Muscle layer of colon (tissue), 2 donors: ENCODE data around the gene LSM12.
A peak's percentile ranks its signal among the peaks of the same experiment; 100 is the strongest.

Source experiments
- H3K27ac ChIP-seq: one replicate; pipeline ENCODE4 v1.7.0; 2013; ENCODE audit warnings: low read depth, mild to moderate bottlenecking, low read length, moderate library complexity
- H3K27me3 ChIP-seq, 2 donors: one replicate each; pipeline ENCODE4 v1.7.0; 2013; ENCODE audit warnings: low read length in 2 of 2, mild to moderate bottlenecking in 2 of 2; ENCODE audit not compliant: insufficient read depth in 2 of 2, control insufficient read depth in 1 of 2
- H3K36me3 ChIP-seq: one replicate; pipeline ENCODE4 v1.7.0; 2013; ENCODE audit warnings: mild to moderate bottlenecking, low read length; ENCODE audit not compliant: insufficient read depth
- H3K4me1 ChIP-seq: one replicate; pipeline ENCODE4 v1.7.0; 2013; ENCODE audit warnings: mild to moderate bottlenecking, low read length; ENCODE audit not compliant: insufficient read depth
- H3K4me3 ChIP-seq, 2 donors: one replicate each; pipeline ENCODE4 v1.7.0; 2013; ENCODE audit warnings: low read length in 2 of 2, low read depth in 1 of 2, mild to moderate bottlenecking in 1 of 2, moderate library complexity in 1 of 2
- H3K9ac ChIP-seq: one replicate; pipeline ENCODE4 v1.7.0; 2013; ENCODE audit warnings: low read length
- H3K9me3 ChIP-seq: one replicate; pipeline ENCODE4 v1.7.0; 2013; ENCODE audit warnings: mild to moderate bottlenecking, low read length
- donor health status: abdominal sarcoma.
- donor health status: Adenocarcinoma of cecum.

Gene LSM12

DNA sequence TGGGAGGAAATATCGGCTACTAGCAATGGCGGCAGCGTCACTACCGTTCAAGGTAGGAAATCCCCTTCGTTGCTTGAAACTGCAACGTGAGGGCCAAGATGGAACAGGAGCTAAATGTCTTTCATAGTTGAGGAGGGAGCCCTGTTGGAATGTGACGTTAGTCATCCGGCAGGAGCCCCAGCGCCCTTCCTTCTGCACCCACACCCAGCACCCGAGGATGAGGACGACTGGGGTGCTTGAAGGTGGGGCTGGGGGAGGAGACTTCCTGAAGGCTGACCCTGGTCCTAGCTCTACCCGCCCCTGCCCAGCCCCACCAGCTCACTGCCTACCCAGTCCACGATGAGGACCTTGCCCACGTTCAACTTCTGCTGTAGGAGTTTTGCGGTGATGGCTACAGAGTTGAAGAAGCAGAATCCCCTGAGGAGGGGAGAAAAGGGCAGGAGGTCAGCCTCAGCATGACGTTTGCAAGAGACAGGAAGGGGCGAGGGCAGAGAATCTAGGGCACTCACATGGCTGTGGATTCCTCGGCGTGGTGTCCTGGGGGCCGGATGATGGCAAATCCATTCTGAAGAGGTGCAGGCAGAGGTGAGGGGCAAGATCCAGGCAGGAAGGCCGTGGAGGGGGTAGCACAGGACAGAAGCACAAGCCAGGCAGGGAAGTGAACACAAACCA, 15.9 kb upstream of the LSM12 start:
- H3K27me3 ChIP-seq = no peaks in the 10 kb centered on the region
- no peak overlapping the region for H3K27ac ChIP-seq
- peaks cover 81% of the 10 kb centered on the region for H3K36me3 ChIP-seq

DNA sequence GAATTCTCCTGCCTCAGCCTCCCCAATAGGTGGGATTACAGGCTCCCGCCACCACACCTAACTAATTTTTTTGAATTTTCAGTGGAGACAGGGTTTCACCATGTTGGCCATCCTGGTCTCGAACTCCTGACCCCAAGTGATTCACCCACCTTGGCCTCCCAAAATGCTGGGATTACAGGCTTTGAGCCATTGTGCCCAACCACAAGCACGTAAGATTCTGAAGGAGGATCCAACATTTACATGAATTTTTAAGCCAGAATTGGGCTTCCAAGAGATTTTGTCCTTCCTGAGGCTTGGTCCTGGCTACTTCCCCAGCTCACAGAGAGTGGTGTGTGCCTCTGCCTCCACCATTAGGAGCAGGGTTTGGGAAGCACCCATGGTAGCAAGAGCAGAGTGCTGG, 15.2 kb upstream of the LSM12 start:
- Histone ChIP-seq H3K9ac (no peak overlapping the region), H3K4me1 (no peaks in the 10 kb centered on the region), H3K36me3 (peaks cover 84% of the 10 kb centered on the region), H3K4me3 (no peak overlapping the region), H3K9me3 (no peaks in the 10 kb centered on the region), H3K27me3 (no peaks in the 10 kb centered on the region), H3K27ac (no peak overlapping the region)

More for the DNA sequence above, 15.9 kb upstream of the LSM12 start:
- Histone ChIP-seq H3K4me1 (peaks cover 4% of the 10 kb centered on the region), H3K4me3 (no peak overlapping the region), H3K9me3 (no peaks in the 10 kb centered on the region), H3K9ac (no peak overlapping the region)

GRCh38 chr17:44079877-44080821, 13.7 kb upstream of the LSM12 start:
- Histone ChIP-seq H3K4me1 (no peaks in the 10 kb centered on the region), H3K27ac (no peak overlapping the region), H3K36me3 (peaks cover 92% of the 10 kb centered on the region), H3K9me3 (no peaks in the 10 kb centered on the region), H3K4me3 (no peak overlapping the region), H3K9ac (no peak overlapping the region), H3K27me3 (no peaks in the 10 kb centered on the region)

- Histone ChIP-seq H3K27me3 (no peaks in the 10 kb centered on the region), H3K9me3 (no peaks in the 10 kb centered on the region), H3K4me1 (no peaks in the 10 kb centered on the region), H3K4me3 (no peak overlapping the region), H3K36me3 (peaks cover 88% of the 10 kb centered on the region), H3K9ac (no peak overlapping the region), H3K27ac (no peak overlapping the region)
These were observed 11.9 kb upstream of the LSM12 start for GRCh38 chr17:44078412-44078811.

DNA sequence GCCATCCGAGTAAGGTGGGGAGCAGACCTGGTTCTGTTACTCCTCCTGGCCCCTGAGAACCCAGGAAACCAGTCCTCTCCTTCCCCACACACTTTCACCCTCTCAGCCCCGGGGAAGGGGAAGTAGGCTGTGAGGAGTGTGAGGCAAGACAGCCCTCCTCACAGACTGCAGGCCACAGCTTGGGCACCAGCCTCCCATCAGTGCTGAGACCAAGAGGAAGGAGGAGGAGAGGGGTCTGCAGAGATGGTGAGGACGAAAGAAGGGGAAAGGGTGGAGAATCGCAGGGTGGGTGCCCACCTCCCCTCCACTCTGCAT, 11.1 kb upstream of the LSM12 start:
- H3K27me3 ChIP-seq = no peaks in the 10 kb centered on the region
- H3K9ac ChIP-seq = no peak overlapping the region
- no peak overlapping the region for H3K4me3 ChIP-seq
- peaks cover 79% of the 10 kb centered on the region for H3K36me3 ChIP-seq
- no peaks in the 10 kb centered on the region for H3K4me1 ChIP-seq
- no peak overlapping the region for H3K27ac ChIP-seq
- H3K9me3 ChIP-seq = no peaks in the 10 kb centered on the region

GRCh38 chr17:44076716-44077594, 10.5 kb upstream of the LSM12 start:
- Histone ChIP-seq H3K9me3 (no peaks in the 10 kb centered on the region), H3K36me3 (peaks cover 73% of the 10 kb centered on the region), H3K9ac (no peak overlapping the region), H3K27ac (no peak overlapping the region), H3K27me3 (no peaks in the 10 kb centered on the region), H3K4me1 (peaks cover 5% of the 10 kb centered on the region), H3K4me3 (no peak overlapping the region)

DNA sequence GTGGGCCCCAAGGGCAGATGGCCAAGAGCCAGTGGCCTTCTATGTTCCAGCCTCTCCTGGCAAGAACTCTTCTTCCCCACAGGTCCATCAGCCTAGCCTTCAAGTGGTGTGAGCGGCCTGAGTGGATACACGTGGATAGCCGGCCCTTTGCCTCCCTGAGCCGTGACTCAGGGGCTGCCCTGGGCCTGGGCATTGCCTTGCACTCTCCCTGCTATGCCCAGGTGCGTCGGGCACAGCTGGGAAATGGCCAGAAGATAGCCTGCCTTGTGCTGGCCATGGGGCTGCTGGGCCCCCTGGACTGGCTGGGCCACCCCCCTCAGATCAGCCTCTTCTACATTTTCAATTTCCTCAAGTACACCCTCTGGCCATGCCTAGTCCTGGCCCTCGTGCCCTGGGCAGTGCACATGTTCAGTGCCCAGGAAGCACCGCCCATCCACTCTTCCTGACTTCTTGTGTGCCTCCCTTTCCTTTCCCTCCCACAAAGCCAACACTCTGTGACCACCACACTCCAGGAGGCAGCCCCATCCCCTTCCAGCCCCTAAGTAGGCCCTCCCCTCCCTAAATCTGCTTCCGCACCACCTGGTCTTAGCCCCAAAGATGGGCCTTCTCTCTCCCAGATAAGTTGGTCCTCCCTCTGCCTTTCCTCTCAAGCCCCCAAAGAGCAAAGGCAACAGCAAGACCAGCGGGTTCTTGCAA, 9.3 kb upstream of the LSM12 start:
- no peaks in the 10 kb centered on the region for H3K9me3 ChIP-seq
- H3K27ac ChIP-seq = no peak overlapping the region
- no peak overlapping the region for H3K9ac ChIP-seq
- H3K36me3 ChIP-seq = peaks cover 67% of the 10 kb centered on the region
- H3K4me3 ChIP-seq = no peak overlapping the region
- H3K4me1 ChIP-seq = peaks cover 16% of the 10 kb centered on the region
- H3K27me3 ChIP-seq = no peaks in the 10 kb centered on the region

DNA sequence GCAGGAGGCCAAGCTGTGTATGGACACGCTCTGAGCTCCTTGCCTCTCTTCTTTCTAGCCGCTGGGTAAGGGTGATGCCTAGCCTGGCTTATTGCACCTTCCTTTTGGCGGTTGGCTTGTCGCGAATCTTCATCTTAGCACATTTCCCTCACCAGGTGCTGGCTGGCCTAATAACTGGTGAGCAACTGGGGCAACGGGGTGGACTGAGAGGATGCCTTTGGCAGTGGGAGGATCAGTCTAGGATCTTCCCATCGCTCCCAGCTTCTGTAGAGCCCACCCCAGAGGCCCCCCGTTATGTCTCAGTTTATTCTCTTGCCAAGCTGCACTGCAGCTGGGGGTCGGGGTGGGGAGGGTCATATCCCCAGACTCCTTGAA, 8.4 kb upstream of the LSM12 start:
- H3K9me3 ChIP-seq = no peaks in the 10 kb centered on the region
- H3K36me3 ChIP-seq = peaks cover 59% of the 10 kb centered on the region
- H3K9ac ChIP-seq = no peak overlapping the region
- no peaks in the 10 kb centered on the region for H3K27me3 ChIP-seq
- no peak overlapping the region for H3K27ac ChIP-seq
- no peak overlapping the region for H3K4me3 ChIP-seq
- H3K4me1 ChIP-seq = peaks cover 20% of the 10 kb centered on the region

GRCh38 chr17:44074231-44074910, 7.9 kb upstream of the LSM12 start:
- peaks cover 55% of the 10 kb centered on the region for H3K36me3 ChIP-seq
- H3K9ac ChIP-seq = no peak overlapping the region
- no peaks in the 10 kb centered on the region for H3K9me3 ChIP-seq
- no peak overlapping the region for H3K4me3 ChIP-seq
- H3K27me3 ChIP-seq = no peaks in the 10 kb centered on the region
- no peak overlapping the region for H3K27ac ChIP-seq
- peaks cover 20% of the 10 kb centered on the region for H3K4me1 ChIP-seq

GRCh38 chr17:44071772-44072171, 5.3 kb upstream of the LSM12 start:
- peaks cover 29% of the 10 kb centered on the region for H3K36me3 ChIP-seq
- no peaks in the 10 kb centered on the region for H3K9me3 ChIP-seq
- H3K4me1 ChIP-seq = peaks cover 25% of the 10 kb centered on the region
- no peaks in the 10 kb centered on the region for H3K27me3 ChIP-seq
- no peak overlapping the region for H3K27ac ChIP-seq
- peak overlapping the region; percentile 75 to 87 for H3K4me3 ChIP-seq
- no peak overlapping the region for H3K9ac ChIP-seq
